ENCODE data around the gene DHX38.
"Not testable (repeated sequence)": the region's sequence is repeated elsewhere in the genome, so short reads cannot be mapped to it uniquely, and the experiment has no call there.

DHX38 gene

GRCh38 chr16:72055911-72056310 is 37.7 kb upstream of the DHX38 start:
- in situ Hi-C loops (cut with MboI; ENCODE audit: low sequenced_read_pairs, unreplicated experiment) = no loop called here
- TF ChIP-seq CTCF (IDR thresholded peaks at IDR 0.05; ENCODE audit: borderline replicate concordance, control extremely low read depth, extremely low read depth, insufficient read depth, missing control alignments) = no peak

DNA sequence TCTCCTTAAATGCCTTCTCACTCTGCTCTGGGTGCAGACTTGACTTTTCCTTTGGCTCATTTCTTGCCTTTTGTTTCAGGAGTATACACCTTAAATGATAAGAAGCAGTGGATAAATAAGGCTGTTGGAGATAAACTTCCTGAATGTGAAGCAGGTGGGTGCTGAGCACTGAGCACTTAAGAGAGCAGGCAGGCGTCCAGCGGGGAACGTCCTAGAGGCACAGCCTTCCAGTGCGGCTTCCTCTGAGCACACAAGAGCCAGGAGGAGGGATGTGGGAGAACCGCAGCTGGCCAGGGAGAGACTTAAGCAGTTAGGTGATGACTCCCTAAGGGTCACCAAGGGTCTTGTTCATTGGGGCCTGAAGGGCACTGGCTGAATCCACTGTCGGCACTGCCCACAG is 36.3 kb upstream of the DHX38 start:
- DNase-seq (ENCODE audit: low spot score); in situ Hi-C loops (cut with MboI; ENCODE audit: low sequenced_read_pairs, unreplicated experiment): not testable (repeated sequence)

More at GRCh38 chr16:72055911-72056310, 37.7 kb upstream of the DHX38 start:
- no peak for DNase-seq (ENCODE audit: low spot score)

- in situ Hi-C loops (cut with MboI; ENCODE audit: low sequenced_read_pairs, unreplicated experiment); DNase-seq (ENCODE audit: low spot score): not testable (repeated sequence)
These were observed 34.6 kb upstream of the DHX38 start for GRCh38 chr16:72059060-72059459.

DNA sequence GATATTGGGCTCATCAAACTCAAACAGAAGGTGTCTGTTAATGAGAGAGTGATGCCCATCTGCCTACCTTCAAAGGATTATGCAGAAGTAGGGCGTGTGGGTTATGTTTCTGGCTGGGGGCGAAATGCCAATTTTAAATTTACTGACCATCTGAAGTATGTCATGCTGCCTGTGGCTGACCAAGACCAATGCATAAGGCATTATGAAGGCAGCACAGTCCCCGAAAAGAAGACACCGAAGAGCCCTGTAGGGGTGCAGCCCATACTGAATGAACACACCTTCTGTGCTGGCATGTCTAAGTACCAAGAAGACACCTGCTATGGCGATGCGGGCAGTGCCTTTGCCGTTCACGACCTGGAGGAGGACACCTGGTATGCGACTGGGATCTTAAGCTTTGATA is 33.2 kb upstream of the DHX38 start:
- TF ChIP-seq CTCF (IDR thresholded peaks at IDR 0.05; ENCODE audit: borderline replicate concordance, control extremely low read depth, extremely low read depth, insufficient read depth, missing control alignments) = no peak
- no peak for DNase-seq (ENCODE audit: low spot score)
- in situ Hi-C loops (cut with MboI; ENCODE audit: low sequenced_read_pairs, unreplicated experiment) = no loop called here

GRCh38 chr16:72061564-72061963 is 32.1 kb upstream of the DHX38 start:
- in situ Hi-C loops (cut with MboI; ENCODE audit: low sequenced_read_pairs, unreplicated experiment) = no loop called here
- TF ChIP-seq CTCF (IDR thresholded peaks at IDR 0.05; ENCODE audit: borderline replicate concordance, control extremely low read depth, extremely low read depth, insufficient read depth, missing control alignments) = no peak
- no peak for DNase-seq (ENCODE audit: low spot score)

DNA sequence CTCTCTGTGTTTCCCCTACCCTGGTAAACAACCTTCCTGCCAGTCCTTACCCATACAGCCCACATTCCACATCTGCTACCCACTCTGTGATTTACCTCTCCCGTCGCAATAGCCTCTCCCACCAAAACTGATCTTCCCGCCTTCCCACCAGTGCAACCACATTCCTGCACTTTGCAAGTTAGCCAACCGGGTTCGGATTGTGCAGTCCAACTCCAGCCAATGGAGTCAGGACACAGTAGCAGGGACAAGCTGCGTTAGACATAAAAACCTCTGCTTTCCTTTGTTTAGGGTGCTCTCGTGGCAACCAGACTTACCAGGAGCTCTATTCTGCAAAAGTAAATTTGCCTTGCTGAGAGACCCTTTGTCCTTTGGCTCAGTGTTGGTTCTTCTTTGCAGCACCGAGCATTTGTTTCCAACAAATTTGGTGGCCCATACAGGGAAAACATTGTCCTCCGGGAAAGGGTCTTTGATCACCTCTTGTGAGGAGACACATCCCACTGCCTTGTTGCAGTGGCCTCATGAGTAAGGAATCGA is 29.2 kb upstream of the DHX38 start:
- in situ Hi-C loops (cut with MboI; ENCODE audit: low sequenced_read_pairs, unreplicated experiment) = no loop called here
- no peak for TF ChIP-seq CTCF (IDR thresholded peaks at IDR 0.05; ENCODE audit: borderline replicate concordance, control extremely low read depth, extremely low read depth, insufficient read depth, missing control alignments)
- no peak for DNase-seq (ENCODE audit: low spot score)

DNA sequence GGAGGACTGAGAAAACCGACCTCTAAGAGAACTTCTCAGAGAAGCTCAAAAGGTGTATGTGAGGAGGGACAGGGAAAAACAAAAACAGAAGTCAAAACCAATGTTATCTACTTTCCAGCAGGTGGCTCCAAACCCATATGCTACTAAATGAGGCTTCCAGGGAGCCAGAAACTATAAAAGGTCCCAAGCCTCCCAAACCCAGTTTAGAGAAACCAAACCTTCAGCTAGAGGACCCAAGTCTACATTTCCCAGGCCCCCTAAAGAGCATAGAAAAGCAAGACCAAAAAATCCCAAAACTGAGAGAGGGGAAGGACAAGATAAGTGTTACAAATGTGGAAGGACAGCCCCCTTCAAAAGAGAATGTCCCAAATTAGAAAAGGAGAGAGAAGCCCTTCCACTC is 26.9 kb upstream of the DHX38 start:
- in situ Hi-C loops (cut with MboI; ENCODE audit: low sequenced_read_pairs, unreplicated experiment) = no loop called here
- peak; percentile 38 for DNase-seq (ENCODE audit: low spot score)
- peak; percentile 38 for TF ChIP-seq CTCF (IDR thresholded peaks at IDR 0.05; ENCODE audit: borderline replicate concordance, control extremely low read depth, extremely low read depth, insufficient read depth, missing control alignments)

- DNase-seq (ENCODE audit: low spot score) = no peak
- in situ Hi-C loops (cut with MboI; ENCODE audit: low sequenced_read_pairs, unreplicated experiment) = no loop called here
- no peak for TF ChIP-seq CTCF (IDR thresholded peaks at IDR 0.05; ENCODE audit: borderline replicate concordance, control extremely low read depth, extremely low read depth, insufficient read depth, missing control alignments)
These were observed 24.7 kb upstream of the DHX38 start for GRCh38 chr16:72068930-72069329.
